ENCODE measurements around the gene BMP7. TPM values are rescaled to one million over a fixed set of nuclear protein-coding genes. Genes with fewer than 3 reads are reported as not detected.

BMP7 gene
- total and polyA plus RNA-seq, 2 of the 13 experiments (the other 11 are each of a cell fraction or from before 2014, with no cell fraction given): not detected

DNA sequence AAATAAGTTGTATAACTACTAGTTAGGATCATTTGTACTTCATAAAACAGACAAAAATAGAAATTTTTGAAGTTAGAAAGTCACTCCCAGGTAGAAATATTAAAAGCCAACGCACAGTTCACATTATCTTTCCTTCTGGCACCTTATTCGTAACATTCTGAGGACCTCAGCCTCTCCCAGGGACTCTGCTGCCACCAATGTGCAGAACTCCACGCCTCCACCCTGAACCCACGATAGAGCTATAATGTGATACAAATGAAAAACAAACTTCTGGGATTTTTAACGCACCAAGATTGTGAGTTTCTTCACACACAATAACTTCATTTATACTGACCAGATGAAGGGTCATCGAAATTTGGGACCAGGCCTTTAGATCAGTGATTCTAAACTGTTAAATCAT lies 9.5 kb downstream of the BMP7 start (continued):
- TF ChIP-seq ZNF564 (CRISPR knock-in tag; IDR thresholded peaks at IDR 0.05): no peak
- no peak for TF ChIP-seq ZNF607 (CRISPR knock-in tag; IDR thresholded peaks at IDR 0.05; ENCODE audit: borderline replicate concordance)
- TF ChIP-seq, protein P1, sequence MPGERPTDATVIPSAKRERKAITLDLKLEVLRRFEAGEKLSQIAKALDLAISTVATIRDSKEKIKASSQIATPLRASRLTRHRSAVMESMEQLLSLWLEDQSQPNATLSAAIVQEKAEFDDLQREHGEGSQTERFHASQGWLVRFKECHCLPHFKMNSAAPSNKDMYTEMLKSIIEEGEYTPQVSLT (CRISPR knock-in tag; IDR thresholded peaks at IDR 0.05; ENCODE audit: borderline replicate concordance, low read depth): no peak
- no peak for TF ChIP-seq SALL1 (CRISPR knock-in tag; IDR thresholded peaks at IDR 0.05)
- TF ChIP-seq ELF4 (CRISPR knock-in tag; IDR thresholded peaks at IDR 0.05; ENCODE audit: borderline replicate concordance): no peak
- no peak for TF ChIP-seq XBP1 (CRISPR knock-in tag; IDR thresholded peaks at IDR 0.05)

DNA sequence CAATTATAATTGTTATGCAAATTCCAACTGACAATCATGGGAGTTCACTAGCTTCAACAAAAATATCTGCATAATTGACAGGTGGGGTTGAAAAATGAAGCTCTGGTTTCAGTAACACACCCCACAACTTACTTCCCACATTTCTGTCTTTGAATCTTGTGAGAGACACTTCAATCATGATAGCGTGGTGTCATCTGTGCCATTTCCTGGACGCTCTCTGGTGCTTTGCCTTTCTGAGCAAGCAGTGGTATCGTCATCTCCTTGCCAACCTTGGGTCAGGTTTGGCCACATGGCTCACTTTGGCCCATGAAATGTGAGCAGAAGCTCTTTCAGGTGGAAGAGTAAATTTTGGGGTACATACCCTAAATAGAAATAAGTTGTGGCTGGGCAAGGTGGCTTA lies 10.2 kb downstream of the BMP7 start:
- in situ Hi-C loops (cut with HindIII; ENCODE audit: extremely low pct_ligation_motif_present, low pct_unique_long_range_greater_than_20kb): no loop called here
- intact Hi-C loops (cut with micrococcal nuclease; ENCODE audit: unreplicated experiment): no loop called here
- no peak for DNase-seq (ENCODE audit: low spot score)
- Histone ChIP-seq H3K9ac (ENCODE audit: insufficient read depth, low read depth, low read length) (no peak overlapping the region), H3K27me3 (ENCODE audit: control insufficient read depth in 1 of 2, insufficient read depth in 2 of 2, low read length in 2 of 2) (peaks cover 6 to 81% of the 10 kb centered on the region in 2 experiments; a peak in 4 of 5 replicates), H4K20me1 (ENCODE audit: insufficient read depth, low read length) (no peaks in the 10 kb centered on the region), H3K4me1 (ENCODE audit: insufficient read depth, low read length) (no peaks in the 10 kb centered on the region), H2AFZ (ENCODE audit: low read length) (no peak overlapping the region), H3K4me3 (replicated peaks in 1 of 3; ENCODE audit: insufficient read depth in 1 of 3, low read depth in 2 of 3, low read length in 3 of 3) (no peak overlapping the region), H3K9me3 (ENCODE audit: low read length) (no peaks in the 10 kb centered on the region), H3K27ac (ENCODE audit: extremely low read length, insufficient read depth, low read length) (no peak overlapping the region), H3K4me2 (ENCODE audit: low read depth, low read length) (no peak overlapping the region), H3K79me2 (ENCODE audit: insufficient read depth, low read length) (no peaks in the 10 kb centered on the region), H3K36me3 (replicated peaks in 1 of 2; ENCODE audit: control insufficient read depth in 1 of 2, insufficient read depth in 2 of 2, low read length in 2 of 2) (no peaks in the 10 kb centered on the region)
- POLR2A ChIA-PET: no interaction called here
- CTCF ChIA-PET (ENCODE audit: low intra/inter-chr PET ratio, low total read pairs): no interaction called here
- no TSS peak for BruUV-seq (replicated peaks)
- no peak for ATAC-seq
- no peak for FAIRE-seq
- WGBS (ENCODE audit: low lambda C conversion rate): 18% methylated on average over 3 of the region's 3 CpGs
- TF ChIP-seq KLF12 (CRISPR knock-in tag; IDR thresholded peaks at IDR 0.05; ENCODE audit: borderline replicate concordance) (no peak), ZNF598 (CRISPR knock-in tag; IDR thresholded peaks at IDR 0.05; ENCODE audit: borderline replicate concordance) (no peak), KDM1A (CRISPR knock-in tag; IDR thresholded peaks at IDR 0.05) (no peak), ZNF83 (CRISPR knock-in tag; IDR thresholded peaks at IDR 0.05; ENCODE audit: borderline replicate concordance) (no peak), STAT5B (CRISPR knock-in tag; IDR thresholded peaks at IDR 0.05) (no peak), ZEB1 (IDR thresholded peaks at IDR 0.05; ENCODE audit: insufficient replicate concordance, low read depth) (no peak), ATF1 (CRISPR knock-in tag; IDR thresholded peaks at IDR 0.05) (no peak)
- TF ChIP-seq, protein P2, sequence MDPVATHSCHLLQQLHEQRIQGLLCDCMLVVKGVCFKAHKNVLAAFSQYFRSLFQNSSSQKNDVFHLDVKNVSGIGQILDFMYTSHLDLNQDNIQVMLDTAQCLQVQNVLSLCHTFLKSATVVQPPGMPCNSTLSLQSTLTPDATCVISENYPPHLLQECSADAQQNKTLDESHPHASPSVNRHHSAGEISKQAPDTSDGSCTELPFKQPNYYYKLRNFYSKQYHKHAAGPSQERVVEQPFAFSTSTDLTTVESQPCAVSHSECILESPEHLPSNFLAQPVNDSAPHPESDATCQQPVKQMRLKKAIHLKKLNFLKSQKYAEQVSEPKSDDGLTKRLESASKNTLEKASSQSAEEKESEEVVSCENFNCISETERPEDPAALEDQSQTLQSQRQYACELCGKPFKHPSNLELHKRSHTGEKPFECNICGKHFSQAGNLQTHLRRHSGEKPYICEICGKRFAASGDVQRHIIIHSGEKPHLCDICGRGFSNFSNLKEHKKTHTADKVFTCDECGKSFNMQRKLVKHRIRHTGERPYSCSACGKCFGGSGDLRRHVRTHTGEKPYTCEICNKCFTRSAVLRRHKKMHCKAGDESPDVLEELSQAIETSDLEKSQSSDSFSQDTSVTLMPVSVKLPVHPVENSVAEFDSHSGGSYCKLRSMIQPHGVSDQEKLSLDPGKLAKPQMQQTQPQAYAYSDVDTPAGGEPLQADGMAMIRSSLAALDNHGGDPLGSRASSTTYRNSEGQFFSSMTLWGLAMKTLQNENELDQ (CRISPR knock-in tag; IDR thresholded peaks at IDR 0.05; ENCODE audit: borderline replicate concordance): no peak
- TF ChIP-seq, protein P3, sequence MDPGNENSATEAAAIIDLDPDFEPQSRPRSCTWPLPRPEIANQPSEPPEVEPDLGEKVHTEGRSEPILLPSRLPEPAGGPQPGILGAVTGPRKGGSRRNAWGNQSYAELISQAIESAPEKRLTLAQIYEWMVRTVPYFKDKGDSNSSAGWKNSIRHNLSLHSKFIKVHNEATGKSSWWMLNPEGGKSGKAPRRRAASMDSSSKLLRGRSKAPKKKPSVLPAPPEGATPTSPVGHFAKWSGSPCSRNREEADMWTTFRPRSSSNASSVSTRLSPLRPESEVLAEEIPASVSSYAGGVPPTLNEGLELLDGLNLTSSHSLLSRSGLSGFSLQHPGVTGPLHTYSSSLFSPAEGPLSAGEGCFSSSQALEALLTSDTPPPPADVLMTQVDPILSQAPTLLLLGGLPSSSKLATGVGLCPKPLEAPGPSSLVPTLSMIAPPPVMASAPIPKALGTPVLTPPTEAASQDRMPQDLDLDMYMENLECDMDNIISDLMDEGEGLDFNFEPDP (CRISPR knock-in tag; conservative IDR thresholded peaks at IDR 0.05): no peak
- TF ChIP-seq, protein P4, sequence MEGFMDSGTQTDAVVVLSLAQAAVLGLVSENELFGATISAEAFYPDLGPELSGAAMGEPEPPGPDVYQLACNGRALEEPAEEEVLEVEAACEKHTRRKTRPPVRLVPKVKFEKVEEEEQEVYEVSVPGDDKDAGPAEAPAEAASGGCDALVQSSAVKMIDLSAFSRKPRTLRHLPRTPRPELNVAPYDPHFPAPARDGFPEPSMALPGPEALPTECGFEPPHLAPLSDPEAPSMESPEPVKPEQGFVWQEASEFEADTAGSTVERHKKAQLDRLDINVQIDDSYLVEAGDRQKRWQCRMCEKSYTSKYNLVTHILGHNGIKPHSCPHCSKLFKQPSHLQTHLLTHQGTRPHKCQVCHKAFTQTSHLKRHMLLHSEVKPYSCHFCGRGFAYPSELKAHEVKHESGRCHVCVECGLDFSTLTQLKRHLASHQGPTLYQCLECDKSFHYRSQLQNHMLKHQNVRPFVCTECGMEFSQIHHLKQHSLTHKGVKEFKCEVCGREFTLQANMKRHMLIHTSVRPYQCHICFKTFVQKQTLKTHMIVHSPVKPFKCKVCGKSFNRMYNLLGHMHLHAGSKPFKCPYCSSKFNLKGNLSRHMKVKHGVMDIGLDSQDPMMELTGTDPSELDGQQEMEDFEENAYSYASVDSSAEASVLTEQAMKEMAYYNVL (CRISPR knock-in tag; IDR thresholded peaks at IDR 0.05; ENCODE audit: borderline replicate concordance): no peak
